Stimulated activated CD8-positive, alpha-beta memory T cell treated with anti-CD3 and anti-CD28 coated beads, Interleukin-15, amount 100 ng/mL, for 48 hours (primary cell): ENCODE data around the gene ADAM30.

Experiments
- DNase-seq, 2 donors: peaks; one replicate each; pipeline ENCODE4 v3.0.0-alpha.2; 2020; ENCODE audit warnings: low read depth in 2 of 2

ADAM30 gene

DNA sequence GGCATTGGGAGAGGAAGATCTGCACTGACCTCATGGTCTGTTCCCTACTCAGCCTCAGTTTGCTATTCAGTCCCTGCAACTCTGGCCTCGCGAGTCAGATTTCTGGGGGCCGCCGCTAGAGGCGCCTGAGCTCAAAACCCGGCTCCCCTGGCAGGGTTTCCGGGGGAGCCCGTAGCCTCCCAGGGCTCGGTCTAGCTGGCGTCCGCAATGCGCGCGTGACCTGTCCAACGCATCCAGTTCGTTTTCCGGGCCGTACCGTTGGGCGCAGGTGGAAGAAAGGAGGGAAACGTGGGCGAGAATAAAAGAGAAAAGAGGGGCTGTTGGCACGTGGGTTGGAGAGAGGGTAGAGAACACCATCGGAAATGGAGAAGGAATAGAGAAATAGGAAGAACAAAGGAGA lies at the start of gene ADAM30:
ADAM30 (minus strand) TSS at position 213 of the 400 bp plus-strand sequence; CDS start at position 34, 179 bp downstream.
- no peak for DNase-seq

GRCh38 chr1:119943216-119943615 lies 46.9 kb upstream of the ADAM30 start:
- DNase-seq: no peak

- no peak for DNase-seq
Measured at GRCh38 chr1:119941392-119941791, 45.1 kb upstream of the ADAM30 start.

GRCh38 chr1:119940697-119941096 lies 44.4 kb upstream of the ADAM30 start:
- no peak for DNase-seq

GRCh38 chr1:119937198-119937597 lies 40.9 kb upstream of the ADAM30 start:
- no peak for DNase-seq

- no peak for DNase-seq
Measured at GRCh38 chr1:119935915-119936314, 39.6 kb upstream of the ADAM30 start.

DNA sequence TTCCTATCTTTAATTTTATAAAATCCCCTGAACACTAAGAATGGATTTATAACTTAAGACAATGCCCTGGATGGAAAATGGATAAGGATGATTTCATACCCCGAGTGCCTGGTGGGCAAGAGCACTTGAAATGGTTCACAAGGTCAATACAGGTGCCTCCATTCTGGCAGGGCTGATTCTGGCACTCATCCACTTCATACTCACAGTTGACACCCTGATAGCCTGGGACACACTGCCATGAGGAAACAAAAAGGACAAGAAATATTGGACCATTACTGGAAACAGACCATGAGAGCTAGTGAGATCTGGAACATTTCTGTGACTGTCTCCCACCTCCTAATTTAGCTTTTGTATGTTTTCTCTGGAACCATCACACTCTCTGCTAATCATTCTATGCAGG lies 39.1 kb upstream of the ADAM30 start:
- no peak for DNase-seq

DNA sequence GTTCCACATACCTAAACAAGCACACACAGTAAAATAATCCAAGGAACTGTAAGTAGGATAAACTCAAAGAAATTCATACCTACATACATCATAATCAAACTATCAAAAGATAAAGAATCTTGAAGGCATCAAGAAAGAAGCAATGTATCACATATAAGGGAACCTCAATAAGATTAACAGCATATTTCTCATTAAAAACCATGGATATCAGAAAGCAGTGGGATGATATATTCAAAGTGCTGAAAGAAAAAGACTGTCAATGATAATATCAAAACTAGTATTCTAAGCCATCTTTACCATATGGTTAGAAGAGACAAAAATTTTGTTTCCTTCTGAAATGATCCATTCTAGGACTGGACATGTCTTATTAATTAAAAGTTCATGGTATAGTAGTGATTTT lies 37.1 kb upstream of the ADAM30 start:
- DNase-seq: no peak

GRCh38 chr1:119929643-119930315 lies 33.5 kb upstream of the ADAM30 start:
- no peak for DNase-seq

DNA sequence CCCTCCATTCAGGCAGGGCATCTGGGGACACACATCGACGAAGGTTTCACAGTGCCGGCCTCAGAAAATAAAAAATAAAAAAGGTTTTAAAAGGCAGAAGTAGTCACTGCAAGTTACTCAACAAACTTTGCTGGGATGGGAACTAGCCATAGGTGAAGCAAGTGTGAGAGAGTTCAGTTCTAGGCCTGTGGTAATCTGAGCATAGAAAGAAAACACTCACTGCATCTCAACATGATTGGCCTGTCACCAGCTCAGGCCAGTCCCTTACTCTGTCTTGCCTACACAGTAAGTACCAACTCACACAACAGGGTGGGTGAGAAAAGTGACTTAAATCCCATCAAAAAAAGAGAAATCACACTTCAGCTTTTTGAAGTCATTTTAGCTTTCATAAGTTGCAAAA lies 30.2 kb upstream of the ADAM30 start:
- no peak for DNase-seq

GRCh38 chr1:119924948-119925898 lies 28.9 kb upstream of the ADAM30 start:
- DNase-seq: no peak

DNA sequence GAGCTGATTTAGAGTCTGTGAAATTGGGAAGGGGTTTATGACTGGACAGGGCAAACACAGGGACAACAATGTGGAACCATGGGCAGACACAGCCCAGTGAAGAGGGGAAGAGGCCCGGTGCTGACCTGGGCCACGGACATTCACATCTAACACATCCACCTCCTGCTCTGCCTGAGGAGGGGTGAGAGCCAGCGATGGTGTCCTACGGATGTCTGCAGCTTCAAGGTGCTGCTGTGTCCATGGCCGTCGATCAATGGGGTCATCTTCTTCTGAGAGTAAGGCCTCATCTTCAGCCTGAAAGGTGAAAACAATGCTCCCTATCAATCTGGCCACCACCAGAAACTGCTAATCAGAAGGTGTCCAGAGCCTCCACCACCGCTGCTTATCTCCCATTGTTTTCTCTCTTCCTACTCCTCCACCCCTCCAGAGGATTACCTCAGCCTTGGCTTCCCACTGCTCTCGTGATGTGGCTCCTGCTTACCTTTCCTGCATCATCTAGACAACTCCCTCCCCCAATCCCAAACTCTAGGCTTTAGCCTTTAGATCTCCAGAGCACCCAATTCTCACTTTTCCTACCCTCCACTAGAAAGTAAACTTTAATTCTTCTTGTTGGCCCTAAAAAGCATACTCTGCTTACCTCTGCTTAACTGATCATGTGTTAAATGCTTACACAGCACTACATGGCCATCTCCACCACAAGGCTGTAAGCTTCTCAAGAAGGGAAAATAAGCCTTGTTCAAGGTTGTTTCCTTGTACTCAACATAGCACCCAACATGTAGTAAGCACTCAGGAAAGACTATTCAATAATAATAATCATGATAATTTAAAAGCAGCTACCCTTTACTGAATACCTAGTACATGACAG lies 24.0 kb upstream of the ADAM30 start:
- no peak for DNase-seq

GRCh38 chr1:119919241-119919640 lies 22.9 kb upstream of the ADAM30 start:
- DNase-seq: no peak

GRCh38 chr1:119918301-119918700 lies 22.0 kb upstream of the ADAM30 start:
- no peak for DNase-seq

GRCh38 chr1:119917304-119918055 lies 21.2 kb upstream of the ADAM30 start:
- DNase-seq: no peak

GRCh38 chr1:119915517-119915916 lies 19.2 kb upstream of the ADAM30 start:
- no peak for DNase-seq

DNA sequence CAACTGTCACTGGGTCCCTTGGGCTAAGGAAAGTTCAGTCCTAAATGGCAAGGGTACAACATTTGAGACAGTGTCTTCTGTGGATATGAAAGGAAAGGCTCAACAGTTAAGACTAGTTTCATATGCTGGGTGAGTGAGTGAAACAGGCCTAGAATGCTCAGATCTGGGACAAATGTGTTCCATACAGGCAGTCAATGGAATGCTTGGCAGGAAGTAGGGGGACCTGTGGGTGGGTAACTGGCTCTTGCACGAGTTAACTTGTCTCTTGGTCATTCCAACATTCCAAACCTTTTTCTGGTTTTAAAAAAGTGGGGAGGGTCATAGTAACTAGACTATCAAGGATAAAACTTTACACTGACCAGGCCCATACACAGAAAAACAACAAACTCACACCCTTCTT lies 17.8 kb upstream of the ADAM30 start:
- DNase-seq: no peak

- no peak for DNase-seq
Measured at GRCh38 chr1:119912963-119913362, 16.6 kb upstream of the ADAM30 start.

- no peak for DNase-seq
Measured at GRCh38 chr1:119911775-119912174, 15.5 kb upstream of the ADAM30 start.

DNA sequence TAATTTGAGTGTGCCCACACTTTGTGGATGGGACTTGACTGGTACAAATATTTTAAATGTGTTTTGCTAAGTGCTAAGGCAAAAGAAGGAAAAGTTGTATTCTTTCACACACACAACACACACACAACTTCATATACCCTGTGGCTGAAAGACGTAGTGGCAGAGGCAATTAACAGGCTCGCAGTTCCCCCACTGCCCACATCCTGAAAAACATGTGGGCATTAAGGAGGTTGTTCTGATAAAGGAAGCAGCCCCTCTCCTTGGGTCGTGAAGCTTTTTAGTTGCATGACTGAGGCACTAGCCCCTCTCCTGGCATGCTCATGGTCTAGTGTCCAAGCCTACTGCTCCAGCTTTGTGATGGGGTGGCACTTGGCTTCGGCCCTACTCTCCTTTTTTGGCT lies 14.3 kb upstream of the ADAM30 start:
- DNase-seq: no peak

GRCh38 chr1:119909890-119910596 lies 13.7 kb upstream of the ADAM30 start:
- no peak for DNase-seq
